Ovary (tissue), 3 donors: ENCODE results near the gene SLIT3.

Experiments used
- EP300 ChIP-seq: sonication (generic); formaldehyde crosslinking; IDR thresholded peaks from one replicate; pipeline ENCODE4 v1.6.1; 2017; ENCODE audit warnings: antibody characterized with exemption
- POLR2A ChIP-seq: fragments of 450-650 bp; IDR thresholded peaks from one replicate; pipeline ENCODE4 v1.6.1; 2017; ENCODE audit warnings: antibody characterized with exemption, mild to moderate bottlenecking, moderate library complexity
- TF ChIP-seq, protein P1 (sequence below), 3 donors: fragments of 450-650 bp in 2 of 3; fragments of 200-600 bp in 1 of 3; IDR thresholded peaks; one replicate each; pipeline versions ENCODE4 v1.5.1 to v1.8.0; 2016 to 2022; ENCODE audit warnings: antibody characterized with exemption in 3 of 3, mild to moderate bottlenecking in 1 of 3
- donor health status: DM: no; HTN: no; CAD: no.

DNA sequence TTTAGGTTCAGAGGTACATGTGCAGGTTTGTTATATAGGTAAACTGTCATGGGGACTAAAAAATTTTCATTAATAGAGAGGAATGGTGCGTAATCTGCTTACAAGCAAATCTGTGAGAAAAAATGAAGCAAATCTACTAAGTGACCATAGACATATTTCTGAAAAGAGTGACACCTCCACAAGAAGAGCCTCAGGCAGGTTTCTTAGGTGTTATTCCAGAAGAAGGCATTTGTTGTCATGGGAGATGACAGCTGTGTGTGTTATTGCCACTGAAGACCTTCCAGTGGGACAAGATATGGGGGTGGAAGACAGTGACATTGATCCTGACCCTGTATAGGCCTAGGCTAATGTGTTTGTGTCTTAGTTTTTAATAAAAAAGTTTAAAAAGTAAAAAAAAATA is 652.9 kb downstream of the SLIT3 start:
- TF ChIP-seq POLR2A (no peak), EP300 (no peak)
- TF ChIP-seq, protein P1, sequence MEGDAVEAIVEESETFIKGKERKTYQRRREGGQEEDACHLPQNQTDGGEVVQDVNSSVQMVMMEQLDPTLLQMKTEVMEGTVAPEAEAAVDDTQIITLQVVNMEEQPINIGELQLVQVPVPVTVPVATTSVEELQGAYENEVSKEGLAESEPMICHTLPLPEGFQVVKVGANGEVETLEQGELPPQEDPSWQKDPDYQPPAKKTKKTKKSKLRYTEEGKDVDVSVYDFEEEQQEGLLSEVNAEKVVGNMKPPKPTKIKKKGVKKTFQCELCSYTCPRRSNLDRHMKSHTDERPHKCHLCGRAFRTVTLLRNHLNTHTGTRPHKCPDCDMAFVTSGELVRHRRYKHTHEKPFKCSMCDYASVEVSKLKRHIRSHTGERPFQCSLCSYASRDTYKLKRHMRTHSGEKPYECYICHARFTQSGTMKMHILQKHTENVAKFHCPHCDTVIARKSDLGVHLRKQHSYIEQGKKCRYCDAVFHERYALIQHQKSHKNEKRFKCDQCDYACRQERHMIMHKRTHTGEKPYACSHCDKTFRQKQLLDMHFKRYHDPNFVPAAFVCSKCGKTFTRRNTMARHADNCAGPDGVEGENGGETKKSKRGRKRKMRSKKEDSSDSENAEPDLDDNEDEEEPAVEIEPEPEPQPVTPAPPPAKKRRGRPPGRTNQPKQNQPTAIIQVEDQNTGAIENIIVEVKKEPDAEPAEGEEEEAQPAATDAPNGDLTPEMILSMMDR (IDR thresholded peaks at IDR 0.05) = no peak
